Neural cell (in vitro differentiated cells): ENCODE measurements around the gene OR5AS1. TPM values are rescaled to one million over a fixed set of nuclear protein-coding genes. Genes with fewer than 3 reads are reported as not detected.
"Not testable (repeated sequence)": the region's sequence is repeated elsewhere in the genome, so short reads cannot be mapped to it uniquely, and the experiment has no call there.

Source experiments
- H2AFZ ChIP-seq: fragments of 200-600, 300-800 bp; sonication (generic), shearing (Covaris generic); 2 replicates; pipeline ENCODE4 v1.6.0; 2014; ENCODE audit warnings: low read depth, mild to moderate bottlenecking, antibody characterized with exemption, low read length, moderate library complexity
- H3F3A ChIP-seq: fragments of 200-600 bp; shearing (Covaris generic); 2 replicates; pipeline ENCODE4 v1.6.1; 2016; ENCODE audit warnings: mild to moderate bottlenecking, moderate library complexity, mixed read lengths, antibody characterized with exemption, low read length; ENCODE audit not compliant: insufficient read depth, poor library complexity, severe bottlenecking
- H3K27ac ChIP-seq: fragments of 200-600, 300-800 bp; sonication (generic), shearing (Covaris generic); 2 replicates; pipeline ENCODE4 v1.5.1; 2014; ENCODE audit warnings: mild to moderate bottlenecking, low read length, moderate library complexity
- H3K27me3 ChIP-seq: fragments of 300-800, 200-600 bp; sonication (generic), shearing (Covaris generic); 2 replicates; pipeline ENCODE4 v1.6.0; 2014; ENCODE audit warnings: mild to moderate bottlenecking, low read depth, low read length, moderate library complexity; ENCODE audit not compliant: insufficient read depth
- H3K36me3 ChIP-seq: fragments of 300-800, 200-600 bp; sonication (generic), shearing (Covaris generic); 2 replicates; pipeline ENCODE4 v1.5.1; 2014; ENCODE audit warnings: mild to moderate bottlenecking, antibody characterized with exemption, low read length, moderate library complexity; ENCODE audit not compliant: insufficient read depth
- H3K4me2 ChIP-seq: fragments of 300-800, 200-600 bp; sonication (generic), shearing (Covaris generic); 2 replicates; pipeline ENCODE4 v1.6.0; 2014; ENCODE audit warnings: mild to moderate bottlenecking, low read length
- H3K4me3 ChIP-seq: fragments of 300-800, 200-600 bp; sonication (generic), shearing (Covaris generic); 2 replicates; pipeline ENCODE4 v1.5.1; 2014; ENCODE audit warnings: mild to moderate bottlenecking, low read length, moderate library complexity
- H3K79me2 ChIP-seq: fragments of 200-600 bp; shearing (Covaris generic); replicated peaks from 2 replicates; pipeline ENCODE4 v1.6.0; 2014; ENCODE audit warnings: mild to moderate bottlenecking, low read length, moderate library complexity; ENCODE audit not compliant: insufficient read depth
- H3K9ac ChIP-seq: fragments of 300-800, 200-600 bp; sonication (generic), shearing (Covaris generic); 2 replicates; pipeline ENCODE4 v1.6.1; 2016; ENCODE audit warnings: mild to moderate bottlenecking, low read length, mixed read lengths
- H3K9me2 ChIP-seq: fragments of 200-600 bp; shearing (Covaris generic); 2 replicates; pipeline ENCODE4 v1.6.1; 2016; ENCODE audit warnings: mild to moderate bottlenecking, low read length, mixed read lengths; ENCODE audit not compliant: insufficient read depth
- H3K9me3 ChIP-seq: fragments of 200-600, 300-800 bp; sonication (generic), shearing (Covaris generic); 2 replicates; pipeline ENCODE4 v1.6.1; 2016; ENCODE audit warnings: mild to moderate bottlenecking, mixed run types, low read length, moderate library complexity, mixed read lengths
- H4K20me1 ChIP-seq: fragments of 200-600 bp; shearing (Covaris generic); 2 replicates; pipeline ENCODE4 v1.6.1; 2016; ENCODE audit warnings: mild to moderate bottlenecking, mixed run types; ENCODE audit not compliant: insufficient read depth
- EP300 ChIP-seq: fragments of 450-650 bp; conservative IDR thresholded peaks from 2 replicates; pipeline ENCODE4 v1.6.1; 2014; ENCODE audit warnings: antibody characterized with exemption, mild to moderate bottlenecking, moderate library complexity; ENCODE audit not compliant: poor library complexity, severe bottlenecking
- EZH2 ChIP-seq: fragments of 200-600, 300-800 bp; shearing (Covaris generic), sonication (generic); IDR thresholded peaks from 2 replicates; pipeline ENCODE4 v1.6.1; 2014; ENCODE audit warnings: antibody characterized with exemption, low read length, borderline replicate concordance, mild to moderate bottlenecking; ENCODE audit not compliant: insufficient read depth, poor library complexity, severe bottlenecking
- MXI1 ChIP-seq: fragments of 450-650 bp; conservative IDR thresholded peaks from 2 replicates; pipeline ENCODE4 v1.6.1; 2014; ENCODE audit warnings: antibody characterized with exemption, mild to moderate bottlenecking; ENCODE audit not compliant: poor library complexity, severe bottlenecking
- POLR2AphosphoS5 ChIP-seq: IDR thresholded peaks from 2 replicates; pipeline ENCODE4 v1.6.1; 2012
- RAD21 ChIP-seq: fragments of 450-650 bp; conservative IDR thresholded peaks from 2 replicates; pipeline ENCODE4 v1.6.1; 2014; ENCODE audit warnings: antibody characterized with exemption, mild to moderate bottlenecking, moderate library complexity
- SMC3 ChIP-seq: fragments of 450-650 bp; conservative IDR thresholded peaks from 2 replicates; pipeline ENCODE4 v1.6.1; 2014; ENCODE audit warnings: antibody characterized with exemption, mild to moderate bottlenecking, moderate library complexity; ENCODE audit not compliant: poor library complexity
- TAF1 ChIP-seq: IDR thresholded peaks from 2 replicates; pipeline ENCODE4 v1.6.1; 2012; ENCODE audit warnings: low read depth
- polyA plus RNA-seq: library from polyadenylated mRNA; depleted of rRNA; stranded (reverse); fragments of >200 nt; gene quantifications from 2 replicates; pipeline ENCODE4 v1.2.3, GENCODE V29; 2014
- TF ChIP-seq, protein P1 (sequence below): IDR thresholded peaks from 2 replicates; pipeline ENCODE4 v1.6.1; 2012; ENCODE audit warnings: borderline replicate concordance
- TF ChIP-seq, protein P2 (sequence below): fragments of 450-650 bp; IDR thresholded peaks from 2 replicates; pipeline ENCODE4 v1.5.1; 2014; ENCODE audit warnings: antibody characterized with exemption, mild to moderate bottlenecking, moderate library complexity; ENCODE audit not compliant: poor library complexity, severe bottlenecking

The OR5AS1 gene
- polyA plus RNA-seq, 1 donor from 2014 or later = not detected

DNA sequence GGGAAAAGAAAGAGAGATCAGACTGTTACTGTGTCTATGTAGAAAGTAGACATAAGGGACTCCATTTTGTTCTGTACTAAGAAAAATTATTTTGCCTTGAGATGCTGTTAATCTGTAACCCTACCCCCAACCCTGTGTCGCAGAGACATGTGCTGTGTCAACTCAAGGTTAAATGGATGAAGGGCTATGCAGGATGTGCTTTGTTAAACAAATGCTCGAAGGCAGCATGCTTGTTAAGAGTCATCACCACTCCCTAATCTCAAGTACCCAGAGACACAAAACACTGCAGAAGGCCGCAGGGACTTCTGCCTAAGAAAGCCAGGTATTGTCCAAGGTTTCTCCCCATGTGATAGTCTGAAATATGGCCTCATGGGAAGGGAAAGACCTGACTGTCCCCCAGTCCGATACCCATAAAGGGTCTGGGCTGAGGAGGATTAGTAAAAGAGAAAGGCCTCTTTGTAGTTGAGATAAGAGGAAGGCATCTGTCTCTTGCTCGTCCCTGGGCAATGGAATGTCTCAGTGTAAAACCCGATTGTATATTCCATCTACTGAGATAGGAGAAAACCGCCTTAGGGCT is 30.3 kb downstream of the OR5AS1 start:
- H3K9ac ChIP-seq, H3K79me2 ChIP-seq, H3F3A ChIP-seq, H3K9me2 ChIP-seq, H4K20me1 ChIP-seq, H3K4me2 ChIP-seq, H3K36me3 ChIP-seq, H3K27me3 ChIP-seq, H3K4me3 ChIP-seq, H2AFZ ChIP-seq, H3K9me3 ChIP-seq, H3K27ac ChIP-seq: not testable (repeated sequence)

DNA sequence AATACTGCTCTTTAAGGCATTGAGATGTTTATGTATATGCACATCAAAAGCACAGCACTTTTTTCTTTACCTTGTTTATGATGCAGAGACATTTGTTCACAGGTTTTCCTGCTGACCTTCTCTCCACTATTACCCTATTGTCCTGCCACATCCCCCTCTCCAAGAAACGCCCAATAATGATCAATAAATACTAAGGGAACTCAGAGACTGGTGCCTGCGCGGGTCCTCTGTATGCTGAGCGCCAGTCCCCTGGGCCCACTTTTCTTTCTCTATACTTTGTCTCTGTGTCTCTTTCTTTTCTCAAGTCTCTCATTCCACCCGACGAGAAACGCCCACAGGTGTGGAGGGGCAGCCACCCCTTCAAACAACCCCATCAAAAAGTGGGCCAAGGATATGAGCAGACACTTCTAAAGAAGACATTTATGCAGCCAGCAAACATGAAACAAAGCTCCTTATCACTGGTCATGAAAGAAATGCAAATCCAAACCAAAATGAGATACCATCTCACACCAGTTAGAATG is 30.9 kb downstream of the OR5AS1 start:
- not testable (repeated sequence) for H3K27me3 ChIP-seq, H2AFZ ChIP-seq, H3K79me2 ChIP-seq, H3F3A ChIP-seq, H4K20me1 ChIP-seq, H3K36me3 ChIP-seq, H3K9me3 ChIP-seq, H3K27ac ChIP-seq, H3K4me3 ChIP-seq, H3K9ac ChIP-seq, H3K4me2 ChIP-seq, H3K9me2 ChIP-seq

DNA sequence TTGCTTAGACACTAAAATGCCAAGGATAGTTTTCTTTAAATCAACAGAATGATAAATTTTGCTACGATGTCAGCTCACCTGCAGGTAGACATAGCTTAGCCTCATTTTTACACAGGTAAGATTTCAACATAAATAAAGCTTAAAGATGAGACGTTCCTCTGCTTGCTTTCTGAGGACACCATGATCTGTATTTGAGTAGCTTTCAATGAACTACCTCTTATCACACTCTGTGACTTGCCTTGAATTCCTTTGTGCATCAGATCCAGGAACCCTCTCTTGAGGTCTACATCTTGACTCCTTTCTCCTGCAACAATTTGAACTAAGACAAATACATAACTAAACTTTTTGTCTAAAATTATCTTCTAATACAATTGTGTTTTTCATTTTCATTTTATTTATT is 39.5 kb downstream of the OR5AS1 start:
- no peaks in the 10 kb centered on the region for H3K79me2 ChIP-seq
- no peak overlapping the region for H3K9ac ChIP-seq
- no peak overlapping the region for H3K4me2 ChIP-seq
- no peaks in the 10 kb centered on the region for H4K20me1 ChIP-seq
- no peaks in the 10 kb centered on the region for H3F3A ChIP-seq
- H3K36me3 ChIP-seq = no peaks in the 10 kb centered on the region
- no peak overlapping the region for H2AFZ ChIP-seq
- no peaks in the 10 kb centered on the region for H3K9me3 ChIP-seq
- TF ChIP-seq EP300 (no peak), POLR2AphosphoS5 (no peak), TAF1 (no peak), EZH2 (no peak), SMC3 (no peak), RAD21 (no peak), MXI1 (no peak)
- TF ChIP-seq, protein P1, sequence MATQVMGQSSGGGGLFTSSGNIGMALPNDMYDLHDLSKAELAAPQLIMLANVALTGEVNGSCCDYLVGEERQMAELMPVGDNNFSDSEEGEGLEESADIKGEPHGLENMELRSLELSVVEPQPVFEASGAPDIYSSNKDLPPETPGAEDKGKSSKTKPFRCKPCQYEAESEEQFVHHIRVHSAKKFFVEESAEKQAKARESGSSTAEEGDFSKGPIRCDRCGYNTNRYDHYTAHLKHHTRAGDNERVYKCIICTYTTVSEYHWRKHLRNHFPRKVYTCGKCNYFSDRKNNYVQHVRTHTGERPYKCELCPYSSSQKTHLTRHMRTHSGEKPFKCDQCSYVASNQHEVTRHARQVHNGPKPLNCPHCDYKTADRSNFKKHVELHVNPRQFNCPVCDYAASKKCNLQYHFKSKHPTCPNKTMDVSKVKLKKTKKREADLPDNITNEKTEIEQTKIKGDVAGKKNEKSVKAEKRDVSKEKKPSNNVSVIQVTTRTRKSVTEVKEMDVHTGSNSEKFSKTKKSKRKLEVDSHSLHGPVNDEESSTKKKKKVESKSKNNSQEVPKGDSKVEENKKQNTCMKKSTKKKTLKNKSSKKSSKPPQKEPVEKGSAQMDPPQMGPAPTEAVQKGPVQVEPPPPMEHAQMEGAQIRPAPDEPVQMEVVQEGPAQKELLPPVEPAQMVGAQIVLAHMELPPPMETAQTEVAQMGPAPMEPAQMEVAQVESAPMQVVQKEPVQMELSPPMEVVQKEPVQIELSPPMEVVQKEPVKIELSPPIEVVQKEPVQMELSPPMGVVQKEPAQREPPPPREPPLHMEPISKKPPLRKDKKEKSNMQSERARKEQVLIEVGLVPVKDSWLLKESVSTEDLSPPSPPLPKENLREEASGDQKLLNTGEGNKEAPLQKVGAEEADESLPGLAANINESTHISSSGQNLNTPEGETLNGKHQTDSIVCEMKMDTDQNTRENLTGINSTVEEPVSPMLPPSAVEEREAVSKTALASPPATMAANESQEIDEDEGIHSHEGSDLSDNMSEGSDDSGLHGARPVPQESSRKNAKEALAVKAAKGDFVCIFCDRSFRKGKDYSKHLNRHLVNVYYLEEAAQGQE = no peak
- TF ChIP-seq, protein P2, sequence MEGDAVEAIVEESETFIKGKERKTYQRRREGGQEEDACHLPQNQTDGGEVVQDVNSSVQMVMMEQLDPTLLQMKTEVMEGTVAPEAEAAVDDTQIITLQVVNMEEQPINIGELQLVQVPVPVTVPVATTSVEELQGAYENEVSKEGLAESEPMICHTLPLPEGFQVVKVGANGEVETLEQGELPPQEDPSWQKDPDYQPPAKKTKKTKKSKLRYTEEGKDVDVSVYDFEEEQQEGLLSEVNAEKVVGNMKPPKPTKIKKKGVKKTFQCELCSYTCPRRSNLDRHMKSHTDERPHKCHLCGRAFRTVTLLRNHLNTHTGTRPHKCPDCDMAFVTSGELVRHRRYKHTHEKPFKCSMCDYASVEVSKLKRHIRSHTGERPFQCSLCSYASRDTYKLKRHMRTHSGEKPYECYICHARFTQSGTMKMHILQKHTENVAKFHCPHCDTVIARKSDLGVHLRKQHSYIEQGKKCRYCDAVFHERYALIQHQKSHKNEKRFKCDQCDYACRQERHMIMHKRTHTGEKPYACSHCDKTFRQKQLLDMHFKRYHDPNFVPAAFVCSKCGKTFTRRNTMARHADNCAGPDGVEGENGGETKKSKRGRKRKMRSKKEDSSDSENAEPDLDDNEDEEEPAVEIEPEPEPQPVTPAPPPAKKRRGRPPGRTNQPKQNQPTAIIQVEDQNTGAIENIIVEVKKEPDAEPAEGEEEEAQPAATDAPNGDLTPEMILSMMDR = no peak
- H3K4me3 ChIP-seq = no peak overlapping the region
- no peaks in the 10 kb centered on the region for H3K27me3 ChIP-seq
- H3K9me2 ChIP-seq = no peaks in the 10 kb centered on the region
- no peak overlapping the region for H3K27ac ChIP-seq

Other genes starting within 250 kb of the OR5AS1 start
- gene OR5D14, start 232.1 kb upstream of the OR5AS1 start, polyA plus RNA-seq = not detected in 2 replicates
- gene OR5L1, start 216.3 kb upstream of the OR5AS1 start, polyA plus RNA-seq = not detected in 2 replicates
- not detected in 2 replicates for gene OR5D18, start 208.0 kb upstream of the OR5AS1 start, polyA plus RNA-seq
- not detected in 2 replicates for gene OR5L2, start 200.4 kb upstream of the OR5AS1 start, polyA plus RNA-seq
- not detected in 2 replicates for gene OR5D16, start 188.9 kb upstream of the OR5AS1 start, polyA plus RNA-seq
- not detected in 2 replicates for gene TRIM51, start 144.4 kb upstream of the OR5AS1 start, polyA plus RNA-seq
- not detected in 2 replicates for gene OR5W2, start 113.1 kb upstream of the OR5AS1 start, polyA plus RNA-seq
- gene OR5I1, start 91.3 kb upstream of the OR5AS1 start, polyA plus RNA-seq = not detected in 2 replicates
- gene OR10AG1, start 57.7 kb upstream of the OR5AS1 start, polyA plus RNA-seq = not detected in 2 replicates
- gene OR5F1, start 33.0 kb upstream of the OR5AS1 start, polyA plus RNA-seq = not detected in 2 replicates
- not detected in 2 replicates for gene OR8I2, start 65.7 kb downstream of the OR5AS1 start, polyA plus RNA-seq
- not detected in 2 replicates for gene OR8H2, start 76.0 kb downstream of the OR5AS1 start, polyA plus RNA-seq
- gene OR8H3, start 94.7 kb downstream of the OR5AS1 start, polyA plus RNA-seq = not detected in 2 replicates
- not detected in 2 replicates for gene OR8J3, start 112.5 kb downstream of the OR5AS1 start, polyA plus RNA-seq
- not detected in 2 replicates for gene OR8K5, start 132.7 kb downstream of the OR5AS1 start, polyA plus RNA-seq
- not detected in 2 replicates for gene OR5J2, start 149.0 kb downstream of the OR5AS1 start, polyA plus RNA-seq
- gene OR5T2, start 206.6 kb downstream of the OR5AS1 start, polyA plus RNA-seq = not detected in 2 replicates
- gene OR5T3, start 224.6 kb downstream of the OR5AS1 start, polyA plus RNA-seq = not detected in 2 replicates
- gene OR5T1, start 246.5 kb downstream of the OR5AS1 start, polyA plus RNA-seq = not detected in 2 replicates